Measurements from ENCODE around the gene ZNF804B.
"Not testable (repeated sequence)": the region's sequence is repeated elsewhere in the genome, so short reads cannot be mapped to it uniquely, and the experiment has no call there.

The ZNF804B gene

DNA sequence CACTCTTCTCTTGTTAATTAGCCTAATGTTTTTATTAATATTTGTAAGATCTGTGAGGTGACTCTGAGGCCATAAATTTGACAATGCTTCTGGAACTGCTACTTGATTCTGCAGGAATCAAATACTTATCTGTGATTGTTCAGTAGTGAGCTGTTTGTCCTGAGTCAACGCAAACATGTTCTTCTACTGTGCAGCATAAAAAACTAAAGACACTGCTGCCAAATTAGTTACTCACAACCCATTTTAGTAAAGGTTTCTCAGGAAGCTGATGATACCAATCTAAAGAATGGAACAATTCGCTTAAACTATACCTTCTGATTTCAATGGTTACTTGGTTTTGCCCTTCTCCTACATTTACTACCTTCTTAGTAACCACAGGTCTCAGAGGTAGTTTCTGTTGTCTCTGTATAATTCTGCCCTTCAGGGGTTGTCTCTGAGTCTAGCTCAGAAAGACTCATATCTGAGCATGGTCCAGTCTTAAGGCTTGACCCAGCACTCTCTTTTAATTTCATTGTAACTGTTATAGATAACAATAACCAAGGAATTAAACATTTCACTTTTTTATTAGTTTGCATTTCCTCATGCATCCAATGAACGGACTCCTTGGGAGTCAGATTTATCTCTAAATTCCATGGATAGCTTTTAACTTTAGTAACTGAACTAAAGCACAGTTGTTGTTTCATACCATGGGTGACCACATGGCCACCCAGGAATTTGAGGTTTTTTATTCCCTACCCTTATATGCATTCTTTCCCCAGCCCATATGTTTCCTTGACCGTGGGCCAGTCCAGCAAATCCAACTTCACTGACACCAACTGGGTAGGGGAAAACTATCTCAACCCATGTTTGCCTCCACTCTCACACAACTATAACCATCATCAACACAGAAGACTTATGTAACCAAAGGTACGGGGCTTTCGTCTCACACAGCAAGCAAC is 345.5 kb downstream of the ZNF804B start:
- DNase-seq = no peak

DNA sequence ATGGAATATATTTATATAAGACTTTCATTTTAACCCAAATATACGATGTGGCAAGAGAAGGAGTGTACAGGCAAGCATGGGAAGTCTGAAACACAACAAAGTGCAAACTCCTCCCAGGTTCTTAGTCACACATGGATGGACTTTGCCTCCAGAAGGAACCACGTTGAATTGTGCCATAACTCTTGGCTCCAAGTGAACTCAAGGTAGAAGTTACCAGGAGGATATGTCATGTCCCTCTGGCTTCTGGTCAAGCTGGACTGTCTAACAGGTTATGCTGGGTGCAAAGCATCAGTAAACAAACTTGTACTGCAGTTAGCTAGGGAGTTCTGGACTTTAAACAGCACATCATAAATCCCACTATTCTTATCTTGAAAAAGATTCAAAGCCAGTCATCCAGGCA is 364.4 kb downstream of the ZNF804B start:
- DNase-seq = no peak

DNA sequence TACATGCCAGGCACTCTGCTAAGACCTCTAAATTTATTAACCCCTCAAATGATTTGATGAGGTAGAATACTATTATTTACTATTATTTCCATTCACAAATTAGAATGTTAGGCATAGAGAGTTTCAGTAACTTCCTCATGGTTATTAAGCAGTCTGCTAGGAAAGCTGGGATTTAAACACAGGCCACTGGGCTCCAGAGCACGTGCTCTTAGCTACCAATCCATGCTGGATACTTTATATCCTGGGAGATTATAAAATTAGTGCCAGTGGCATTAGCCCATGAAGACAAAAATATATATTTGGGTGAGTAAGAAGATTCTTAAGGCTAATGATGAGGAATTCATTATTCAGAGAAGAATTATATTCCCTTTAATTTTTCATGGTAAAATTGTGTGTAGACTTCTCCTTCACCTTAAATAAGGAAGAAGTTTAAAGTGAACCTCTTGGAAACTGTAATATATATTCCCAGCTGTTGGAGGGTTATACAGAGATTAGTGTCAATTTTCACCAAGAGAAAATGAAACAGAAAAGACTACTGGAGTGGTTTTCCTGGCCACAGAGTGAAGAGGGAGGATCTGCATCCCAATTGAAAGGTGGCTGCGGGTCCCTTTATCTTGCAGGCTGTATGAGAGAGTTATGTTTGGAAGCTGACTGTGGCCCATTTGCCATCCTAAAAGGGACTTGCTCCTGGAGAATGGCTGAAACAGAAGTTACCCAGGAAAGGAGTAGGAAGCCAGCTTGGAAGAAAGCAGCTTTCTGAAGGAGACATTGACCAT is 370.3 kb downstream of the ZNF804B start:
- DNase-seq = no peak

DNA sequence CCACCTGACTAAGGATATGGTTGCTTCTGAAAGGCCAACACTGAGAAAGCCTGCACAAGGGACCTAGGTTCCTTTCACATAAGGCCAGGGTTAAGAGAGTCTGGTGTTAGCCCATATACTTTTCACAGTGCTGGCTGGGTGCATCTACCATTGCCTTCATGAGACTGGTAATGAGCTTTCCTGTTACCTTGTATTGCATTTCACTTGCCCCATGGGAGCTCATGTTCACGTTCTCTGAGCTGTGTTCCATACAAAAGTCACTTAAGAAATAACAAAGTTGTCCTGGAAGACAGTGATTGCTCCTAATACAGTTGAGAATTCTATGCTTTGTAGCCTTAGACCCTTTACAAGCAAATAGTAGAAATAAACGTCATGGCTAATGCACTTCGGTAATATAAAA is 373.9 kb downstream of the ZNF804B start:
- no peak for DNase-seq

DNA sequence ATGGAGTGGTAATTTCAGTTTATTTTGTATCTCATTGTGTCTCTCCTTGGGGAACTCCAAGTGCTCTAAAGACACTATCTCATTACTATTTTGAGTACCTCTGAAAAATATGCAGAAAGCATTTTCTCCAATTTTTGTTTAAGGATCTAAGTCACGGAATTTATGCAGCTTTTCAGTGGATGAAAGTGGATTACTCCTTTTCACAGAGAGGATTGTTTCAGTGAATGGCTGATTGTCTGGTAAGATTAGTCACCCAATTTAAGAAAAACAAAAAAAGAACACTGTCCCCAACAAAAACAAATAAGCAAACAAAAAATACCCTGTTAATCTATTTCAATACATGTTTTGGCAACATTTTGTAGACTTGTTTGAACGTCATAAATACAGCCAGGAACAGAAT is 374.3 kb downstream of the ZNF804B start:
- DNase-seq = no peak

DNA sequence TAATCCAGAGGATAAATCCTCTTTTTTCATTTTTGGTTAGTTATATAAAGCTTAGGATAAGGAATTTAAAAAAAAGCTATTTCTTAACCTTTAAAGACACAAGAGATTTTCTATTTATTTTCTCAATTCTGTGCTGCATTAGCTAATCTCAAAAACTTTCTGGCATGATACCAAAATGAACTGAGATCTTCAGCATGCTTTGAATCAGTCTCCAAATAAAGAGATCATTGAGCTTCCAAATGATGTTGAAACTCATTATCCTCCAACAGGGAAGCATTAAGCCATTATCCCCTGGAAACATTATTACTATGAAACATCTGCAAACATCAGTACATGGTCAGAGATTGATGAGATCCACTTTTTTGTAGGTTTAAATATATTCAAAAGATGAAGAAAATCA is 386.3 kb downstream of the ZNF804B start:
- no peak for DNase-seq

DNA sequence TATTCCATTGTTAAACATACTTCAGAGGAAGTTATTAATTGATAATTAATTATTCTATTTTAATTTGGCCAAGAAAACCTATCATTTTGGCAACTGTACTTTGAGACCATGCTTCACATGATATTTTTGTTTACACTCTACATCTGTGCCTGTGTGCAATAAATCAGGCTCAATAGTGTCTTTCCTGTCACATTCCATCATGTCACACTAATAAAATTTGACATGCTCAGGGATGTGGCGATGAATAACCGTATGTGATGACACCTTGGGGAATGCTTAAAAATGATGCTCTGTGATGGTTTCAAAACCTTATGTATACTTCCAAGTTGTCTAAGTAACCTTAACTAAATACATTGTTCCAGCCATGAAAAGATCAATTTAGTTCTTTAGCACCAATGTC is 400.6 kb downstream of the ZNF804B start:
- no peak for DNase-seq

DNA sequence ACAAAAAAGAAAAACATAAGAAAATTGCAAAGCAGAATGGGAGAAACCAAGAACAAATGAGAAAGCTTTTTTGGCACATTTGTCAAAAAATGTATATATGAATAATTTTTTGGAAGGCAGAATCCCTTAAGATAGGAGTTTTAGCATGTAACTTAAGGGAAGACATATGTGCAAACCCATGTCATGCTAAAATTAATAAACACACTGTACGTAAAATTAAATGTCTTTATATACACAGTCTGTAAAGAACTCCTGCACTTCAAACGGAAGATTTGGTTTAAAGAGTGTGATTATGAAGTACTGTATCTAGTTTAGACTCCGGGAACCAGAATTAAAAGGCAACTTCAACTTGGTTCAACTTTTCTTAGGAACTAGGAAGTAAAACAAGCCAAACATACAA is 405.9 kb downstream of the ZNF804B start:
- DNase-seq = no peak

DNA sequence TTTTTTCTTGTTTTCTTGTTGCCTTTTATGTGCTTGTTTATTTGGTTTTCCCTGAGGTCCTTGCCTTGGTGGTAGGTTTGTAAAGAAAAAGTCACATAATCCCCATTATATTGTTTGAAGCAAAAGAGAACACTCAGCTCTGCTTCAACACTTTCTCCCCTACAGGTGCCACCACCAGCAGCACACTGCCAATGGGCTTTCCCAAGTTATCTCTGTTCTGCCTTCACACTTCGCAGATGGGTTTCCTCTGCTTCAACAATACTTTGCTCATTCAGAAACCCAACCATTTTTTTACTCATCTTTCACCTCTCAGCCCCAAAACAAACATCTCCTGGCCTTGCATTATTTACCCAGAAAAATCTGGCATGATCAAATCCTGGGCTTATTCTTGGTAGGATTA is 411.1 kb downstream of the ZNF804B start:
- DNase-seq = no peak

DNA sequence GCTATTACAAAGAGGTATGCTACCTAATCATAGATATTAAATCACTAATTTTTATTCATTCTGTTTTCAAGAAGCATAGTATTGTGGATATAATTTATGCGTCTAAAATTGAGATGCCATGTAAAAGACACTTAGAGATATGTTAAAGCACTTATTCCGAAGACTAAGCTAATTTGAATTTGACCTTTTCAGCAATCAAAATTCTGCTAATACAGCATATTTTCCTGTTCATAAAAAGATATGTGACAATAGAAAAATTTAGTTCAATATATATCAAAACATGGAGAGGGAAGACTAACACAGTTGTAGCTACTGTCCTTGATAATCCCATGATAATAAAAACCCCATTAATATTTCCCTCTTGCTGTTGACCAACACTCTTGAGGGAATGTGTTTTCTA is 422.6 kb downstream of the ZNF804B start:
- no peak for DNase-seq

DNA sequence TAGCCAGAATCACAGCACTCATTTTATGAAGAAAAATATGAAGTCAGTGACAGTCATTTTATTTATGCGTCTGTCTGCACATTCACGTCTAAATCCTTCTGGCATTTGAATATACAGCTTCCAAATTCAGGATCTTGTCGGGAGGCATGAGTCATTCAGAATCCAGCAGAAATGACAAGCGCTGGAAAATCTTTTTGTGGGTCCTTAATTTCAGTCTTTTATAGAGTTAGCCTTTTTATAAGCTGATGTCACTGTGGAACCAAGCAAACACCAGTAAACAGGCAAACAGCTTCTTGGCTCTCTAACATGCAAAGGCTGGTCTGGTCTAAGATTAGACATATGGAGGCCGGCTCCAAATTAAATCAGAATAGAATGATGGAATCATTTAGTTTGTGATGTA is 424.2 kb downstream of the ZNF804B start:
- no peak for DNase-seq

DNA sequence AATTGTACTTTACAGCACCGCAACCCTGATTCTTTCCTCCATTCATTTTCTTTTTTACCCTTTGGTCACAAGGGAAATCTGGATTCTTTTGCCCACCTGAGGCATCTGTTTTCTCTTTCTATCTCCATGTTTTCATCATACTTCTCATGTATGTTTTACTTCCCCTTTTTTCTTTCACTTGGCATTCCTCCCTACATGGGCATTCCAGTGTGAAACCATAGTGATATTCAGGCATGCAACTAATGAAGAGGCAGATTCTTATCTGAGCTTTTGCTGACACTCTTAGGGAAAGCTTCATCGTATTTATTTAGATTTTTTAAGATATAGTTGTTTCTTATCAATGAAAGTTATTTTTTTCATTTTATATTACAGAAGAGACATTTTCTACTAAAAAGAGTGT is 441.3 kb downstream of the ZNF804B start:
- no peak for DNase-seq

DNA sequence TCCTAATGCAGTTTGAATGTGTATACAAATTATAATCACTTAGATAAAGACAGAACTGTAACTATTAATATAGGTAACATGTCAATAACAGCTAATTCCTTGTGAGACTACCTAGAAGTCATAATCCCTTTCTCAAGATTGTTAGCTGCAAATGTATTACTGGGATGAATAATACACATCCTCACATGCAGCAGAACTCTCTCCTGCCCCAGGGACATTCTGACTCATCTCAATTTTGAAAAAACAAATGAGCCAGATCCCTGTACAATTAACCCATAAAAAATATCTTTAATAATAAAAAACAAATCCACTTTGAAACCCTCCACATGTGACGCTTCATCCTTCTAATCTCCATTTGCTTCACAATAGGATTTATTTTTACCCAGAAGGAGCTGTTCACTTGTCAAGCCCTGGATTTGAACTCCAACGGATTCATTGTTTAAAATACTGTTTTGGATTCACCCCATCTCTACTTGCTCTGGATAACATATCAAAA is 464.4 kb downstream of the ZNF804B start:
- DNase-seq = no peak

DNA sequence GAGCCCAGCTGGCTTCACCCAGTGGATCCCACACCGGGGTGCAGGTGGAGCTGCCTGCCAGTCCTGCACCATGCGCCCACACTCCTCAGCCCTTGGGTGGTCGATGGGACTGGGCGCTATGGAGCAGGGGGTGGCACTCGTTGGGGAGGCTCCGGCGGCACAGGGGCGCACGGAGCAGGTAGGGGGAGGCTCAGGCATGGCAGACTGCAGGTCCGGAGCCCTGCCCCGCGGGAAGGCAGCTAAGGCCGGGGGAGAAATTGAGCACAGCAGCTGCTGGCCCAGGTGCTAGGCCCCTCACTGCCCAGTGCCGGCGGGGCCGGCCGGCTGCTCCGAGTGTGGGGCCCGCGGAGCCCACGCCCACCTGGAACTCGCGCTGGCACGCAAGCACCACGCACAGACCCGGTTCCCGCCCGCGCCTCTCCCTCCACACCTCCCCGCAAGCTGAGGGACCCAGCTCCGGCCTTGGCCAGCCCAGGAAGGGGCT is 469.2 kb downstream of the ZNF804B start:
- DNase-seq = not testable (repeated sequence)

DNA sequence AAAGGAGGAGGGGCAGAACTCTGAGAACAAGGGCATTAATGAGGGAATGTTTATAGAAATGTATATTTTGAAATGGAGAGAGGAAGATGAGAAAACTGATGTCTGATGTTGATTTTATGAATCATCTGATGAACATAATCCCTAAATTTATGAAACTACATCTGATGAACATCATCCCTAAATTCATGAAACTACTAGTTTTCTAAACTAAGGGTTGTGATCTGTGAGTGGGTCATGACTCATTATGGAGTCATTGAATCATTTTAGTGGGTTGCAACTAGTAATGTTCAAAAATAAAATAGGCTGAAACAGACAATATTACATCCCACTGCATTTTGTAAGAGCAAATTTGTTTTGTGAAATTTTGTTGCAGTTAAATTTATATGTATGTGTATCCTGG is 478.7 kb downstream of the ZNF804B start:
- DNase-seq = no peak

DNA sequence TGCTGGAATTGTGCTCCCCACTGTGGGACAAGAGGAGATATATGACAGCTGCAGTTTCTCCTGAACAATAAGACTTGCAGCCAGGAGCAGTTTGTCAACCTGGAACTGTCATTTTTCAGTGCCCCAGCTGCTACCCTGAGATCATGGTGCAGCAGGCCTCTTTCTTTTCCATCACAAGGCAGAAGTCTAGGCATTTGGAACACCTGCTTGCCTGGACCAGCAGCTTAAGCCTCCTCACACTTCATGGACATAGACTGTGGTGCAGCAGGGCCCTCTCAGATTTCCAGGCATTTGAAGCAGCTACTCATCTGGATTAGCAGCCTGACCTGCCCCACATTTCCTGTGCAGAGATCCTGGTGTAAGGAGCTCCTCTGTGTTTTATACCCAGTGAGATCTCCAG is 486.7 kb downstream of the ZNF804B start:
- no peak for DNase-seq

DNA sequence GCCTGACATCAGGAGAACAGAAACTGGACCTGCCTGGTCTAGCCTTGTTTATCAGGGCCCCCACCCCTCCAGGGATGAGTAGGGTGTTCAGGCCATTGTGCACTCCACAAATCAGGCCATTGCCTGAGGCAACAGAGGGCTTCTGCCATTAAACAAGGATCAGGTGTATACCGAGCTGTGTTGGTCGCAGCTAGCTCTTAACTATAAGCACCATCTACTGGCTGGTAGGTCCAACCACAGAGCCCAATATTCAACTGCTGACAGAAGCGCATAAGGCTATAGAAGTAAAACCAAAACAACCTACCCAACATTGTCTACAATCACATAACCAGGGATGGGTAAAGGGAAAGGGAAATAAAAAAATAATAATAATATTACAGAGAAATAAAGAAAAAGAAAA is 487.7 kb downstream of the ZNF804B start:
- DNase-seq = no peak

DNA sequence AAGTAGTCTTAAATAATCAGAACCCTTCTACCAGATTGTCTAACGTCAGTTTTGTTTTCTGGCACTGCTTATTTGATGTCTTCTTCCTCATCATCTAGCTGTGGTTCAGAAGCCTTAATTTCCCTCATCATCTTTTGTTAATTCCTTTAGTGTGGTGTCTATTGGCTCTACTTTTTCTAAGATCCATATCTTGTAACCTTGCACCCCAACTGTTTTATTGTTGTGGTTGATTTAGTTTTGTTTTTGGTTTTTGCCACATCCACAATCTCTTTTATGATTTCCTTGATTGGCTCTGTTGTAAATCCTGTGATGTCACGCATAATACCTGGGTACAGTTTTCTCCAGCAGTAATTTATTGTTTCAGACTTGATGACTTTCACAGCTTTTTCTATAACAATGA is 499.6 kb downstream of the ZNF804B start:
- DNase-seq = no peak

DNA sequence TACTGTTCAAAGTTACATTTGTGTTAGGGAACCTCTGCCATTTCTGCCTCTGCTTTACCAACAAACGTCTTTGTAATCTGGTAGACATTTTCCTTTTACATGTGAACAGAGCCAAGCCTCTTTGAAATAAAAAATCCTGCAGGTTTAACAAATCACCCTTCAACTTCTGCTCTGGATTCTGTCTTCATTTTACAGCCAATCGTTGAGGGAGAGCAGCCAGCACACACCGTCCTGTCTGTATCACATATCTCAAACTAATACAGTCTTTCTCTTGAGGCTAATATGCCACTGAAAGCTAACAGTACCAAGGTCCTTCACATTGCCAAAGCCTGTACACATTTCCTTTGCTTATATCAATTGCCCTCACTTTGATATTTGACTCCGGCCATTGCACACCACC is 504.6 kb downstream of the ZNF804B start:
- no peak for DNase-seq

DNA sequence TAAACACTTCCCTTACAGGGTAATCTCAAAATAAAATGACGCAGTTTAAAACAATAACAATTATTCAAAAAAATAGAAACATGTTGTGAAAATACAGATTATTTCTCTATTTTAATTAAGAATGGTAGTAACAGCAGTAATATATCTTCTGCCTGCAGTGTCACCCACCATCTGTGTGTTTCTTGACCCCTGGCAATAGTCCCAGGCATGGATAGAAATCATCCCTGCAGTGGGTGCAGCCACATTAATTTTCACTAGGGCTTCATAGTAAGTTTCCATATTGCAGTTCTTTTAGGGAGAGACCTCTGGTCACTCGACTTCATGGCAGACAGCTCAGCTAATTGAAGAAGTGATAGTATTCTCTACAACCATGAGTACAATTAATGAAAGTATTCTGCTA is 506.1 kb downstream of the ZNF804B start:
- DNase-seq = no peak

DNA sequence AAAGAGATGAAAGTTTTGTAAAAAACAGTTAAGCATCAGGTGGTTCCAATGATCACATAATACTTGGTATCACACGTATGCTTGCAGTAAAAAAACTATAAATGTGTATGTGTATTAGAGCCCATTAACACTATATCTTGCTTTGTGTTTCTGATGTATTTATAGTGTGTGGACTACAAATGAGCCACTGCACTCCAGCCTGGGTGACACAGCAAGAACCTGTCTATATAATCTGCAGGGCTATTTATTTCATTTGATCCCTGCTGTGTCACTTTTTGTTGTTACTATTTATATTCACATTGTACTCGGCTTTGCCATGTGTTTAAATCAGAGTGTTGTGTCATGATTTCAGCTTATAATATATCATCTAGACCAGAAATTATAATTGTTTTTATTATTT is 523.8 kb downstream of the ZNF804B start:
- no peak for DNase-seq

DNA sequence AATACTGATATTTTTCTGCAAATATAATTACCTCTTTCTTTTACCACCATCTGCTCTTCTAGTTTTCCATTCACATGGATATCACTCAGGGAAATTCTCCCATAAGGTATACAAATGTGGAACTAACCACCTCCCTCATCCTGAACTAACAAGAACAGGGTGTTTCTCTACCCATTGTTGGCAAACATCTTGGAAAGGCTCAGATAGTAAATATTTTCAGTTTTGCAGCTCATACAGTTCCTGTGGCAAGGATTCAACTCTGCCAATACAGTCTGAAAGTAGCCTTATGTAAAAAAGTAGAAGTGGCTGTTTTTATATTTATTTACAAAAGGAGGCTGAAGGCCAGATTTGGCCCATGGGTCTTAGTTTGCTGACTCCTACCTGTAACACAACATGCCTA is 549.0 kb downstream of the ZNF804B start:
- no peak for DNase-seq

DNA sequence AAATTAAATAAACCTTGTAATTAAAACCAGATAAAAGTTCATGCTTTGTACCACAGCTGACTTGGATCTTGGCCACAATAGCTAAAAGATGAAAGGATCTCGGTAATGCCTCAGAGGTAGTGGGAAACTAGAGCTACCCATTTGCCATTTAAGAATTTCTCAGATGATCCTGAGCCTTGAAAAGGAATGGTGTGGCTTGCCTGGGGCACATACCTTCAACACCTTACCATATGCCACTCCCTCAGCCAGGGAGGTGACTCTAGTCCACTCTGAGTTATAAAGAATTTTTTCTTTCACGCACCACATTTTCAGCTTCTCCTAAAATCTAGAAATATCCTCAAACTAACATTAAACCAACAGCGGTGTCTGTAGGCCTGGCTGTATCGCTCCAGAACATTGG is 552.4 kb downstream of the ZNF804B start:
- DNase-seq = no peak

DNA sequence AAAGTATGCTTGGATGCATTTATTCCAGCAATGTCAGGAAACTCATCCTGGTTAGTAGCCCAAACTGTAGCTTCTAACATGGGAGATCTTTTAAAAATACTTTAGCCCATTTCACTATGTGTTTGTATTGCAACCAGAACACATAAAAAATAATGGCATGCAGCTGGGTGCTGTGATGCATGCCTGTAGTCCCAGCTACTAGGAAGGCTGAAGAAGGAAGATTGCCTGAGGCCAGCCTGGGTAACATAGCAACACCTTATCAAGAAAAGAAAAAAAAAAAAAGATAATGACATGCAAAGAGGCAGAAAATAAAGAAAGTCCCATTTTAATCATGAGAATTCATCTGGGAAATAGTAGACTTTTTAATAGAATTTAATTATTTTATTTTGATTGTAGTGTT is 553.1 kb downstream of the ZNF804B start:
- no peak for DNase-seq

All from activated CD4-positive, CD25-positive, alpha-beta regulatory T cell treated with anti-CD3 and anti-CD28 coated beads, Interleukin-2, amount 50 U/mL, for 72 hours (primary cell).